ENCODE results near the gene CES4A. TPM values are rescaled to one million over a fixed set of nuclear protein-coding genes. Genes with fewer than 3 reads are reported as not detected.

CES4A gene
- total and polyA plus RNA-seq, 2 of the 13 experiments (the other 11 are each of a cell fraction or from before 2014, with no cell fraction given) = 0.09 to 0.17 TPM

DNA sequence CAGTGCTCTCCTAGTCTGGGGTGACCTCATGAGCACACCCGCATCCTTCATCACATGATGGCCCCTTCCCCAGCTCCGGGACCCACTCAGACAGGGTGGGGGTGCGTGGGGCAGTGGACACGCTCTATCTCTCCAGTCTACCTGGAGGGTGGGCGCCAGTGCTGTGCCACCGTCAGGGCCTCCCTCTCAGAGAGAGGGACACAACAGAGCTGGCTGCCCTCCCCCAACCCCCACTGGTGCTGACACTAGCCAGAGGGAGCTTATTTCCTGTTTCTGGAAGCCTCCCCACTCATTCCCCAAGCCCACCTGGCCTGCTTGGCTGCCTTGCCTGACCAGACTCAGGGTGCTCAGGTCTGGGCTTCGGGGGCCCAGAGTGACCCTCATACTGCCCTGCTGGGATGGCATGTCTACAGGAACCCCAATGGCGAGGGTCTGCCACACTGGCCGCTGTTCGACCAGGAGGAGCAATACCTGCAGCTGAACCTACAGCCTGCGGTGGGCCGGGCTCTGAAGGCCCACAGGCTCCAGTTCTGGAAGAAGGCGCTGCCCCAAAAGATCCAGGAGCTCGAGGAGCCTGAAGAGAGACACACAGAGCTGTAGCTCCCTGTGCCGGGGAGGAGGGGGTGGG is 44.8 kb upstream of the CES4A start:
- H3K79me2 ChIP-seq (ENCODE audit: insufficient read depth, low read length) = no peaks in the 10 kb centered on the region
- peaks cover under 1 to 6% of the 10 kb centered on the region in 2 experiments; a peak in 3 of 5 replicates for H3K27me3 ChIP-seq (ENCODE audit: control insufficient read depth in 1 of 2, insufficient read depth in 2 of 2, low read length in 2 of 2)
- H3K36me3 ChIP-seq (replicated peaks in 1 of 2; ENCODE audit: control insufficient read depth in 1 of 2, insufficient read depth in 2 of 2, low read length in 2 of 2) = peaks cover 32 to 54% of the 10 kb centered on the region in 2 experiments
- H3K27ac ChIP-seq (ENCODE audit: extremely low read length, insufficient read depth, low read length) = no peak overlapping the region
- FAIRE-seq = no peak
- H3K4me3 ChIP-seq (replicated peaks in 1 of 3; ENCODE audit: insufficient read depth in 1 of 3, low read depth in 2 of 3, low read length in 3 of 3) = no peak overlapping the region
- 98% methylated on average over 14 of the region's 15 CpGs for WGBS (ENCODE audit: low lambda C conversion rate)
- CTCF ChIA-PET (ENCODE audit: low intra/inter-chr PET ratio, low total read pairs) = no interaction called here
- no peak overlapping the region for H3K4me2 ChIP-seq (ENCODE audit: low read depth, low read length)
- no peak overlapping the region for H3K9ac ChIP-seq (ENCODE audit: insufficient read depth, low read depth, low read length)
- H3K4me1 ChIP-seq (ENCODE audit: insufficient read depth, low read length) = peaks cover 21% of the 10 kb centered on the region
- DNase-seq (ENCODE audit: low spot score) = no peak
- no peak for ATAC-seq
- POLR2A ChIA-PET = interaction anchor here (0.7 to 1.4 kb wide), 3 partner anchors 9 to 44 kb away, joined by 3 read pairs; partner anchors contain the start of gene CIAO2B
- no peak overlapping the region for H2AFZ ChIP-seq (ENCODE audit: low read length)
- no peaks in the 10 kb centered on the region for H3K9me3 ChIP-seq (ENCODE audit: low read length)
- H4K20me1 ChIP-seq (ENCODE audit: insufficient read depth, low read length) = no peaks in the 10 kb centered on the region; the same call in 1 of the 2 replicates
- BruUV-seq (replicated peaks) = no TSS peak
- intact Hi-C loops (cut with micrococcal nuclease; ENCODE audit: unreplicated experiment) (no loop called here), in situ Hi-C loops (cut with HindIII; ENCODE audit: extremely low pct_ligation_motif_present, low pct_unique_long_range_greater_than_20kb) (no loop called here)
- TF ChIP-seq SRY (CRISPR knock-in tag; IDR thresholded peaks at IDR 0.05) = no peak
- TF ChIP-seq, protein P1, sequence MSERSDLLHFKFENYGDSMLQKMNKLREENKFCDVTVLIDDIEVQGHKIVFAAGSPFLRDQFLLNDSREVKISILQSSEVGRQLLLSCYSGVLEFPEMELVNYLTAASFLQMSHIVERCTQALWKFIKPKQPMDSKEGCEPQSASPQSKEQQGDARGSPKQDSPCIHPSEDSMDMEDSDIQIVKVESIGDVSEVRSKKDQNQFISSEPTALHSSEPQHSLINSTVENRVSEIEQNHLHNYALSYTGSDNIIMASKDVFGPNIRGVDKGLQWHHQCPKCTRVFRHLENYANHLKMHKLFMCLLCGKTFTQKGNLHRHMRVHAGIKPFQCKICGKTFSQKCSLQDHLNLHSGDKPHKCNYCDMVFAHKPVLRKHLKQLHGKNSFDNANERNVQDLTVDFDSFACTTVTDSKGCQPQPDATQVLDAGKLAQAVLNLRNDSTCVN (CRISPR knock-in tag; IDR thresholded peaks at IDR 0.05; ENCODE audit: borderline replicate concordance) = no peak
- no peak for TF ChIP-seq GATAD1 (CRISPR knock-in tag; IDR thresholded peaks at IDR 0.05)
- no peak for TF ChIP-seq ZNF121 (CRISPR knock-in tag; IDR thresholded peaks at IDR 0.05)
- no peak for TF ChIP-seq SMAD9 (CRISPR knock-in tag; IDR thresholded peaks at IDR 0.05)
- no peak for TF ChIP-seq ZNF652 (CRISPR knock-in tag; IDR thresholded peaks at IDR 0.05; ENCODE audit: borderline replicate concordance, low read depth)
- TF ChIP-seq NCOA1 (CRISPR knock-in tag; IDR thresholded peaks at IDR 0.05) = no peak
- no peak for TF ChIP-seq SMYD3 (CRISPR knock-in tag; IDR thresholded peaks at IDR 0.05)
- no peak for TF ChIP-seq ZNF292 (CRISPR knock-in tag; IDR thresholded peaks at IDR 0.05; ENCODE audit: borderline replicate concordance, low read depth)
- TF ChIP-seq TCF7 (IDR thresholded peaks at IDR 0.05; ENCODE audit: low read depth) = no peak
- TF ChIP-seq ZNF607 (CRISPR knock-in tag; IDR thresholded peaks at IDR 0.05; ENCODE audit: borderline replicate concordance) = no peak
